HAP-1 (cell line): ENCODE data around the gene GRB2.

Experiments
- DNase-seq, 2 experiments: peaks; one replicate each; pipeline ENCODE4 v3.0.0-alpha.2; 2016 to 2020; ENCODE audit warnings: low spot score in 2 of 2
- H3K27me3 ChIP-seq: fragments of 250-450 bp; sonication (Bioruptor Pico); 2 replicates; pipeline ENCODE4 v1.5.1; 2020; ENCODE audit warnings: low read depth, mild to moderate bottlenecking, moderate library complexity
- H3K36me3 ChIP-seq: fragments of 250-450 bp; sonication (Bioruptor Pico); replicated peaks from 2 replicates; pipeline ENCODE4 v1.5.1; 2020; ENCODE audit warnings: mild to moderate bottlenecking
- H3K4me1 ChIP-seq: fragments of 250-450 bp; sonication (Bioruptor Pico); 2 replicates; pipeline ENCODE4 v1.5.1; 2020; ENCODE audit warnings: mild to moderate bottlenecking
- H3K4me3 ChIP-seq: fragments of 250-450 bp; sonication (Bioruptor Pico); 2 replicates; pipeline ENCODE4 v1.5.1; 2020; ENCODE audit warnings: mild to moderate bottlenecking, moderate library complexity
- H3K9me3 ChIP-seq: fragments of 250-450 bp; sonication (Bioruptor Pico); 2 replicates; pipeline ENCODE4 v1.5.1; 2020; ENCODE audit warnings: mild to moderate bottlenecking, moderate library complexity
- in situ Hi-C: fragments of 300-500 bp; cut with MboI; formaldehyde crosslinking; loops from 3 replicates; pipeline ENCODE4 v1.14.3; 2020; ENCODE audit warnings: low sequenced_read_pairs, inconsistent platforms, mixed read lengths

The GRB2 gene

DNA sequence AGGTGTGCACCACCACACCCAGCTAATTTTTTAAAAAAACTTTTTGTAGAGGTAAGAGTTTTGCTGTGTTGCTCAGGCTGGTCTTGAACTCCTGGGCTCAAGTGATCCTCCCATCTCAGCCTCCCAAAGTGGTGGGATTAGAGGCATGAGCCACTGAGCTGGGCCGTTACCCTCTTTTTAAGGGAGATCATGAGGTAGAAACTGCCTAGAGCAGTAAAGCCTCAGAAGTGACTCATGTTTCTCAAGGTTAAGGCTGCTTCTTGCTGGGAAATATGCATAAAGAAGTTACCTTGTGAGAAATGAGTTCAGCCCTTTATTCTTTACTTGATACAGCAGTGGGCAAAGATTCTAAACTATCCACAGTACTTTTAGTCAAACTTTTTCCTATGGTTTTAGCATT is 38.2 kb downstream of the GRB2 start:
- no peaks in the 10 kb centered on the region for H3K9me3 ChIP-seq
- no peak overlapping the region for H3K4me3 ChIP-seq
- H3K36me3 ChIP-seq, result no peaks in the 10 kb centered on the region
- H3K4me1 ChIP-seq, result peaks cover 7% of the 10 kb centered on the region
- no peak for DNase-seq
- in situ Hi-C loops, result no loop called here
- no peaks in the 10 kb centered on the region for H3K27me3 ChIP-seq

GRCh38 chr17:75366432-75366831 is 39.0 kb downstream of the GRB2 start:
- no peaks in the 10 kb centered on the region for H3K9me3 ChIP-seq
- H3K27me3 ChIP-seq, result no peaks in the 10 kb centered on the region
- H3K36me3 ChIP-seq, result no peaks in the 10 kb centered on the region
- H3K4me1 ChIP-seq, result peaks cover 7% of the 10 kb centered on the region
- no peak overlapping the region for H3K4me3 ChIP-seq
- DNase-seq, result no peak
- in situ Hi-C loops, result no loop called here

DNA sequence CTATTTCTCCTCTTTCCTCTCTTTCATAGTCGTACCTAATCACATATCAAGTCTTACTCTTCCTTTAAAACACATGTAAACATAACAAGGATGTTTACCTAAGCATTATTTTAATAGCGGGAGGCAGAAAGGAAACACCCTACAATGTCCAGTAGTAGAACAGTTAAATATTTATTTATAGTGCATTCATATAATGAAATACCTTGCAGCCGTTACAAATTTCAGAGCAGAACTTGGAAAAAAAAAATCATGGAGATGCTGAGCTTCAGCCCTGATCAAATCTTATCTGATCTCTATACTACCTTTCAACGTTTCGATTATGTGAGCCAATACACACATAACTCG is 39.6 kb downstream of the GRB2 start:
- Histone ChIP-seq H3K4me3 (no peak overlapping the region), H3K4me1 (peaks cover 12% of the 10 kb centered on the region), H3K36me3 (no peaks in the 10 kb centered on the region), H3K27me3 (no peaks in the 10 kb centered on the region), H3K9me3 (no peaks in the 10 kb centered on the region)
- no peak for DNase-seq
- in situ Hi-C loops, result no loop called here

- in situ Hi-C loops, result no loop called here
These were observed 40.2 kb downstream of the GRB2 start for GRCh38 chr17:75365009-75365930.

GRCh38 chr17:75364078-75364477 is 41.4 kb downstream of the GRB2 start:
- Histone ChIP-seq H3K4me3 (no peak overlapping the region), H3K27me3 (no peaks in the 10 kb centered on the region), H3K4me1 (peaks cover 16% of the 10 kb centered on the region), H3K36me3 (no peaks in the 10 kb centered on the region), H3K9me3 (no peaks in the 10 kb centered on the region)
- no peak for DNase-seq
- in situ Hi-C loops, result no loop called here

More at GRCh38 chr17:75365009-75365930, 40.2 kb downstream of the GRB2 start:
- DNase-seq, result no peak
- Histone ChIP-seq H3K4me1 (peaks cover 16% of the 10 kb centered on the region), H3K9me3 (no peaks in the 10 kb centered on the region), H3K4me3 (no peak overlapping the region), H3K27me3 (no peaks in the 10 kb centered on the region), H3K36me3 (no peaks in the 10 kb centered on the region)

DNA sequence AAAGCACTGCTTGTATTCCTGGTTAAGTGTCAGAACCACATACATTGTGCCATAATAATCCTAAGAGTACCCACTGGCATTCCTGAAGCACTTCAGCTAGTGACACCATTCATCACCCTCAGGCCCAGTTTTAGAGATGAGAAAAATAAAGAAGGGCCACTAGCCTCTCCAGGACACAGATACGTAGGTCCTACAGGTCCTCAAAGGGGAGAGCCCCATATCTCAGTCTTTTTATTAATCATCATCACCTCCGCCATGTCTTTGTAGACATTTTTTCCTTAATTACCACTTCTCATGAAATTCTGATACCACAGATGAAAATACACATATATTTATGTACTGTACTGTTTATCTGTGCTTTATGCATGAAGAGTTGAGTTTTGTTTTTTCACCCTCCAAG is 43.5 kb downstream of the GRB2 start:
- H3K9me3 ChIP-seq, result no peaks in the 10 kb centered on the region
- H3K4me1 ChIP-seq, result peaks cover 16% of the 10 kb centered on the region
- H3K36me3 ChIP-seq, result 0 out of 2 replicates have a peak, but pooled peaks cover 2% of the 10 kb centered on the region
- H3K4me3 ChIP-seq, result no peak overlapping the region
- in situ Hi-C loops, result no loop called here
- no peak for DNase-seq
- H3K27me3 ChIP-seq, result no peaks in the 10 kb centered on the region

GRCh38 chr17:75361344-75361743 is 44.1 kb downstream of the GRB2 start:
- H3K27me3 ChIP-seq, result no peaks in the 10 kb centered on the region
- peaks cover 16% of the 10 kb centered on the region for H3K4me1 ChIP-seq
- no peak for DNase-seq
- H3K4me3 ChIP-seq, result no peak overlapping the region
- in situ Hi-C loops, result no loop called here
- H3K36me3 ChIP-seq, result 0 out of 2 replicates have a peak, but pooled peaks cover 2% of the 10 kb centered on the region
- H3K9me3 ChIP-seq, result no peaks in the 10 kb centered on the region

GRCh38 chr17:75356260-75356937 is 49.1 kb downstream of the GRB2 start:
- H3K4me3 ChIP-seq, result no peak overlapping the region
- H3K4me1 ChIP-seq, result peaks cover 10% of the 10 kb centered on the region
- peaks cover 3% of the 10 kb centered on the region; the same call in 1 of the 2 replicates for H3K9me3 ChIP-seq
- in situ Hi-C loops, result no loop called here
- DNase-seq, result no peak
- H3K36me3 ChIP-seq, result 0 out of 2 replicates have a peak, but pooled peaks cover 2% of the 10 kb centered on the region
- no peaks in the 10 kb centered on the region for H3K27me3 ChIP-seq

DNA sequence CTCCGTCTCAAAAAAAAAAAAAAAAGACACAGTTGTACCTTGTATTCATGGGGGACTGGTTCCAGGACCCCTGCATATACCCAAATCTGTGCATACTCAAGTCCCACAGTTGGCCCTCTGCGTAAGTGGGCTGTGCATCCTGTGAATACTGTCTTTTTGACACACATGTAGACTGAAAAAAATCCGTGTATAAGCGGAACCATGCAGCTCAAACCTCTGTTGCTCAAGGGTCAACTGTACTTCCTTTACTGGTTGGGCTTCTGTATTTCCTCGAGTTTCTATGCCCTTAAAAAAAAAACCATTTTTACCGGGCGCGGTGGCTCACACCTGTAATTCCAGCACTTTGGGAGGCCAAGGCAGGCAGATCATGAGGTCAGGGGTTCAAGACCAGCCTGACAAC is 52.3 kb downstream of the GRB2 start:
- Histone ChIP-seq H3K36me3 (0 out of 2 replicates have a peak, but pooled peaks cover 2% of the 10 kb centered on the region), H3K9me3 (peaks cover 3% of the 10 kb centered on the region; the same call in 1 of the 2 replicates), H3K4me1 (peaks cover 4% of the 10 kb centered on the region; the same call in 1 of the 2 replicates), H3K4me3 (no peak overlapping the region), H3K27me3 (no peaks in the 10 kb centered on the region)
- in situ Hi-C loops, result no loop called here
- no peak for DNase-seq

- Histone ChIP-seq H3K4me3 (no peak overlapping the region), H3K36me3 (no peaks in the 10 kb centered on the region), H3K4me1 (peaks cover 6% of the 10 kb centered on the region), H3K9me3 (peaks cover 3% of the 10 kb centered on the region; the same call in 1 of the 2 replicates), H3K27me3 (no peaks in the 10 kb centered on the region)
- peak in 1 of 2 experiments; percentile 17 for DNase-seq
- in situ Hi-C loops, result no loop called here
These were observed 53.4 kb downstream of the GRB2 start for GRCh38 chr17:75352079-75352569.

DNA sequence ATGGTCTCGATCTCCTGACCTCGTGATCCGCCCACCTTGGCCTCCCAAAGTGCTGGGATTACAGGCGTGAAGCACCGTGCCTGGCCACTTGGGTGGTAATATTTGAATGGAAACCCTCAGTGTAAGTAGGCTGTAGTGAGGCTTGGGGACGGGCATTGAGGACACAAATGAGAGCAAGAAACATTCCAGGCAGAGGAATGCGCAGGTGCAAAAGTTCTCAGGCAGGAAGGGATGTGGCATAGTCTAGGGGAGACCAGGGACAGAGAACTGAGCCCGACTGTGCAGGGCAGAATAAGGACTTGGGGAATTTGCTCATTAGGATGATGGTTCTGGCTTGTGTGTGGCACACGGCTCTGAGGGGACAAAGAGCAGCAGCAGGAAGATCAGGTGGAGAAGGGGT is 54.8 kb downstream of the GRB2 start:
- DNase-seq, result no peak
- Histone ChIP-seq H3K4me1 (peaks cover 15% of the 10 kb centered on the region), H3K9me3 (peaks cover 3% of the 10 kb centered on the region; the same call in 1 of the 2 replicates), H3K4me3 (no peak overlapping the region), H3K36me3 (no peaks in the 10 kb centered on the region), H3K27me3 (no peaks in the 10 kb centered on the region)
- in situ Hi-C loops, result no loop called here

DNA sequence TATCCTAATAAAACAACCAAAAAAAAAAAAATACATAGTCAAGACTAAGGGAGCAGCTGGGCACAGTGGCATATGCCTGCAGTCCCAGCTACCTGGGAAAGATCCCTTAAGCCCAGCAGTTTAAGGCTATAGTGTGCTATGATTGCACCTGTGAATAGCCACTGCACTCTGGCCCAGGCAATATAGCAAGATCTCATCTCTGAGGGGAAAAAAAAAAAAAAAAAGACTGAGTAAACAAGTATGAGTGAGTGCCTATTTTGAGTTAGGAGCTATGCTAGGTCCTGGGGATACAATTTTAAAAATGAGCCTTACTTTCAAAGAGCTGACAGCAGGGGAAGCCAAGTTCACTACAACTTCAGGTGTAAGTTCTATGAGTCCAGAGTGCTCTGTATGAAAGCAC is 55.4 kb downstream of the GRB2 start:
- DNase-seq, result no peak
- in situ Hi-C loops, result no loop called here
- Histone ChIP-seq H3K4me3 (no peak overlapping the region), H3K36me3 (no peaks in the 10 kb centered on the region), H3K4me1 (peaks cover 21% of the 10 kb centered on the region), H3K27me3 (no peaks in the 10 kb centered on the region), H3K9me3 (peaks cover 3% of the 10 kb centered on the region; the same call in 1 of the 2 replicates)

DNA sequence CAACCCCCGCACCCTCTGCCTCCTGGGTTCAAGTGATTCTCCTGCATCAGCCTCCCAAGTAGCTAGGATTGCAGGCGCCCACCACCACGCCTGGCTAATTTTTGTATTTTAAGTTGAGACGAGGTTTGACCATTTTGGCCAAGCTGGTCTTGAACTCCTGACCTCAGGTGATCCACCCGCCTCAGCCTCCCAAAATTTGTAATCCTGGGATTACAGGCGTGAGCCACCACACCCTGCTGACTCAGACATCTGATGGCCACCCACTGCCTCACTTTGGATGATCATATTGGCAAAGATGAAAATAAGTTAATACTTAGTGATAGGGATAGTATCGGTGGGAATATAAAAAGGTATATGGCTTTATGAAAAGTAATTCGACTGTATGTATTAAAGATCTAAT is 55.9 kb downstream of the GRB2 start:
- H3K4me1 ChIP-seq, result peaks cover 23% of the 10 kb centered on the region
- no peak overlapping the region for H3K4me3 ChIP-seq
- no peaks in the 10 kb centered on the region for H3K36me3 ChIP-seq
- no peak for DNase-seq
- H3K9me3 ChIP-seq, result peaks cover 3% of the 10 kb centered on the region; the same call in 1 of the 2 replicates
- in situ Hi-C loops, result no loop called here
- H3K27me3 ChIP-seq, result no peaks in the 10 kb centered on the region
